GM21825 (cell line): ENCODE measurements around the gene PHF13.
"Not testable (repeated sequence)": the region's sequence is repeated elsewhere in the genome, so short reads cannot be mapped to it uniquely, and the experiment has no call there.

Source experiments
- ATAC-seq: cut with Tn5 transposase; IDR thresholded peaks from one replicate; pipeline ENCODE4 v1.9.1; 2021; ENCODE audit warnings: mild to moderate bottlenecking, moderate library complexity; ENCODE audit not compliant: unreplicated experiment

PHF13 gene

GRCh38 chr1:6653436-6654290, 40.1 kb downstream of the PHF13 start:
- no peak for ATAC-seq

- no peak for ATAC-seq
These were observed 43.6 kb downstream of the PHF13 start for GRCh38 chr1:6657138-6657537.

GRCh38 chr1:6658359-6659060, 45.0 kb downstream of the PHF13 start:
- no peak for ATAC-seq

- no peak for ATAC-seq
These were observed 47.0 kb downstream of the PHF13 start for GRCh38 chr1:6660415-6661049.

GRCh38 chr1:6662468-6662867, 48.9 kb downstream of the PHF13 start:
- ATAC-seq = not testable (repeated sequence)

GRCh38 chr1:6666696-6667095, 53.2 kb downstream of the PHF13 start:
- ATAC-seq = no peak

GRCh38 chr1:6667139-6667538, 53.6 kb downstream of the PHF13 start:
- no peak for ATAC-seq

- ATAC-seq = no peak
These were observed 55.0 kb downstream of the PHF13 start for GRCh38 chr1:6668503-6668902.

- no peak for ATAC-seq
These were observed 59.0 kb downstream of the PHF13 start for GRCh38 chr1:6672558-6672957.
